ENCODE data around the gene LOX. TPM values are rescaled to one million over a fixed set of nuclear protein-coding genes. Genes with fewer than 3 reads are reported as not detected.

Gene LOX
- total RNA-seq, 1 experiment from 2014 or later: 0.79 TPM

GRCh38 chr5:122091936-122092600, 14.0 kb upstream of the LOX start:
- Histone ChIP-seq H3K27me3 (ENCODE audit: insufficient read depth, low read length) (no peaks in the 10 kb centered on the region), H3K79me2 (ENCODE audit: insufficient read depth, low read length) (no peaks in the 10 kb centered on the region), H4K5ac (ENCODE audit: insufficient read length, low read depth, low read length) (no peak overlapping the region), H3K9me3 (ENCODE audit: control insufficient read depth, low read depth, low read length) (no peaks in the 10 kb centered on the region), H2AK5ac (ENCODE audit: insufficient read length, low read length) (no peak overlapping the region), H3K4me1 (ENCODE audit: insufficient read depth, low read length) (no peaks in the 10 kb centered on the region; the same call in 1 of the 2 replicates), H3K4ac (ENCODE audit: low read depth, low read length) (no peak overlapping the region), H3K56ac (ENCODE audit: insufficient read length, low read depth, low read length) (no peak overlapping the region), H2BK120ac (ENCODE audit: low read depth, low read length, poor library complexity, severe bottlenecking) (no peak overlapping the region), H4K8ac (replicated peaks; ENCODE audit: insufficient read length, low read depth, low read length) (no peak overlapping the region), H3K23me2 (ENCODE audit: insufficient read length, low read depth, low read length, poor library complexity, severe bottlenecking) (no peaks in the 10 kb centered on the region), H2BK12ac (ENCODE audit: insufficient read length, low read depth, low read length) (no peak overlapping the region), H4K91ac (ENCODE audit: insufficient read length, low read depth, low read length) (no peak overlapping the region), H2AFZ (ENCODE audit: low read length) (peak overlapping the region; percentile 18), H3K18ac (ENCODE audit: insufficient read length, low read depth, low read length) (no peak overlapping the region), H3K4me2 (ENCODE audit: insufficient read depth, insufficient read length, low read length) (no peak overlapping the region), H3K14ac (ENCODE audit: insufficient read depth, low read length) (no peak overlapping the region), H3K79me1 (ENCODE audit: insufficient read depth, low read depth, low read length, poor library complexity, severe bottlenecking) (no peaks in the 10 kb centered on the region), H2BK5ac (ENCODE audit: insufficient read length, low read length) (no peak overlapping the region), H2BK20ac (ENCODE audit: low read depth, low read length, poor library complexity, severe bottlenecking) (no peak overlapping the region), H3T11ph (ENCODE audit: low read length) (no peak overlapping the region), H3K23ac (ENCODE audit: insufficient read length, low read depth, low read length) (no peak overlapping the region), H3K9ac (ENCODE audit: extremely low read depth, insufficient read length, low read length) (no peak overlapping the region), H2BK15ac (ENCODE audit: low read depth, low read length) (no peak overlapping the region), H4K20me1 (ENCODE audit: control insufficient read depth, insufficient read depth, insufficient read length) (no peaks in the 10 kb centered on the region), H3K27ac (ENCODE audit: insufficient read length, low read depth, low read length) (no peak overlapping the region)
- Mint-ChIP-seq H3K9me3 (no peaks in the 10 kb centered on the region), H3K4me3 (no peak overlapping the region), H3K36me3 (ENCODE audit: insufficient read depth in 1 of 3, low read depth in 3 of 3) (no peaks in the 10 kb centered on the region), H3K27ac (no peak overlapping the region; a peak in 1 of 7 replicates), H3K4me1 (peaks cover 4 to 11% of the 10 kb centered on the region in 2 experiments), H3K27me3 (ENCODE audit: low read depth) (no peaks in the 10 kb centered on the region)
- WGBS (ENCODE audit: extremely low coverage, insufficient read length, low lambda C conversion rate): no CpG with 5 or more reads among the region's 9 CpGs
- no peak for DNase-seq
- TF ChIP-seq, protein P1, sequence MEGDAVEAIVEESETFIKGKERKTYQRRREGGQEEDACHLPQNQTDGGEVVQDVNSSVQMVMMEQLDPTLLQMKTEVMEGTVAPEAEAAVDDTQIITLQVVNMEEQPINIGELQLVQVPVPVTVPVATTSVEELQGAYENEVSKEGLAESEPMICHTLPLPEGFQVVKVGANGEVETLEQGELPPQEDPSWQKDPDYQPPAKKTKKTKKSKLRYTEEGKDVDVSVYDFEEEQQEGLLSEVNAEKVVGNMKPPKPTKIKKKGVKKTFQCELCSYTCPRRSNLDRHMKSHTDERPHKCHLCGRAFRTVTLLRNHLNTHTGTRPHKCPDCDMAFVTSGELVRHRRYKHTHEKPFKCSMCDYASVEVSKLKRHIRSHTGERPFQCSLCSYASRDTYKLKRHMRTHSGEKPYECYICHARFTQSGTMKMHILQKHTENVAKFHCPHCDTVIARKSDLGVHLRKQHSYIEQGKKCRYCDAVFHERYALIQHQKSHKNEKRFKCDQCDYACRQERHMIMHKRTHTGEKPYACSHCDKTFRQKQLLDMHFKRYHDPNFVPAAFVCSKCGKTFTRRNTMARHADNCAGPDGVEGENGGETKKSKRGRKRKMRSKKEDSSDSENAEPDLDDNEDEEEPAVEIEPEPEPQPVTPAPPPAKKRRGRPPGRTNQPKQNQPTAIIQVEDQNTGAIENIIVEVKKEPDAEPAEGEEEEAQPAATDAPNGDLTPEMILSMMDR (conservative IDR thresholded peaks at IDR 0.05): peak; percentile 77
